GM12878 (cell line): ENCODE measurements around the gene PTMA. TPM values are rescaled to one million over a fixed set of nuclear protein-coding genes. Genes with fewer than 3 reads are reported as not detected.

Source experiments
- ATAC-seq: fragments of 200-7000 bp; cut with Tn5 transposase; 3 replicates; pipeline ENCODE4 v1.9.1; 2020; ENCODE audit warnings: mild to moderate bottlenecking, moderate library complexity
- BruUV-seq: library from RNA; stranded (reverse); fragments of 400-500 nt; replicated peaks from 2 replicates; lab custom pipeline; 2021; lab: Mats Ljungman, UMichigan
- CTCF ChIA-PET: fragments of 300-600 bp; sonication (Branson Sonifier 250); formaldehyde crosslinking; extraction: SDS; loops from one replicate; lab custom pipeline; 2021; ENCODE audit warnings: inconsistent platforms; lab: Yijun Ruan, JAX
- POLR2A ChIA-PET: fragments of 350-600 bp; formaldehyde crosslinking; extraction: SDS; loops from one replicate; lab custom pipeline; 2021; ENCODE audit warnings: inconsistent platforms; lab: Charles Lee
- RAD21 ChIA-PET: fragments of 300-600 bp; sonication (Branson Sonifier 250); formaldehyde crosslinking; loops from one replicate; lab custom pipeline; 2023; ENCODE audit warnings: antibody characterized with exemption; ENCODE audit not compliant: unreplicated experiment; lab: Charles Lee
- SMC1A ChIA-PET: fragments of 300-600 bp; sonication (Branson Sonifier 250); formaldehyde crosslinking; loops from one replicate; lab custom pipeline; 2023; ENCODE audit not compliant: unreplicated experiment, uncharacterized antibody; lab: Charles Lee
- DNase-seq: peaks from one replicate; pipeline ENCODE4 v3.0.0-alpha.2; 2011; ENCODE audit warnings: low read depth, low spot score
- FAIRE-seq: peaks from 3 replicates; lab custom pipeline; 2011; peaks lifted over from hg19 to GRCh38; lab: Jason Lieb, UNC
- H2AFZ ChIP-seq: 2 replicates; pipeline ENCODE4 v1.6.0; 2011; ENCODE audit warnings: low read depth, low read length, control low read depth; ENCODE audit not compliant: control insufficient read depth
- H3K27ac ChIP-seq: 2 replicates; pipeline ENCODE4 v1.5.1; 2011; ENCODE audit warnings: control low read depth; ENCODE audit not compliant: control insufficient read depth, insufficient read depth
- H3K27me3 ChIP-seq, 2 experiments: replicated peaks in 1 of 2; 2 replicates each; pipeline versions ENCODE4 v1.6.0 to v1.6.1; 2011; ENCODE audit warnings: low read length in 1 of 2; ENCODE audit not compliant: control insufficient read depth in 2 of 2, insufficient read depth in 2 of 2
- H3K36me3 ChIP-seq, 2 experiments: 2 replicates each; pipeline ENCODE4 v1.5.1; 2011; ENCODE audit warnings: low read length in 1 of 2; ENCODE audit not compliant: control insufficient read depth in 2 of 2, insufficient read depth in 2 of 2
- H3K4me1 ChIP-seq: 2 replicates; pipeline ENCODE4 v1.6.1; 2011; ENCODE audit warnings: mild to moderate bottlenecking, low read length, moderate library complexity, mixed read lengths; ENCODE audit not compliant: control insufficient read depth, insufficient read depth
- H3K4me2 ChIP-seq: 2 replicates; pipeline ENCODE4 v1.6.0; 2011; ENCODE audit warnings: control low read depth; ENCODE audit not compliant: control insufficient read depth, insufficient read depth
- H3K4me3 ChIP-seq: fragments of 200-600 bp; sonication (generic); 2 replicates; pipeline ENCODE4 v1.5.1; 2016
- H3K79me2 ChIP-seq: 2 replicates; pipeline ENCODE4 v1.6.0; 2011; ENCODE audit warnings: low read length; ENCODE audit not compliant: control insufficient read depth, insufficient read depth
- H3K9ac ChIP-seq: 2 replicates; pipeline ENCODE4 v1.8.0; 2011; ENCODE audit warnings: low read length, control low read depth, mixed read lengths; ENCODE audit not compliant: control insufficient read depth, insufficient read depth
- H3K9me3 ChIP-seq: replicated peaks from 3 replicates; pipeline ENCODE4 v1.5.1; 2011; ENCODE audit warnings: mild to moderate bottlenecking, low read length; ENCODE audit not compliant: control insufficient read depth, insufficient read depth
- H4K20me1 ChIP-seq: 2 replicates; pipeline ENCODE4 v1.6.0; 2011; ENCODE audit not compliant: control insufficient read depth, insufficient read depth
- ATF7 ChIP-seq: fragments of 450-650 bp; IDR thresholded peaks from 2 replicates; pipeline ENCODE4 v1.6.1; 2016; ENCODE audit warnings: low read depth, mild to moderate bottlenecking
- BACH1 ChIP-seq: fragments of 450-650 bp; IDR thresholded peaks from 2 replicates; pipeline ENCODE4 v1.6.1; 2017; ENCODE audit warnings: mild to moderate bottlenecking, borderline replicate concordance
- BHLHE40 ChIP-seq, 2 experiments: fragments of 450-650 bp in 1 of 2; IDR thresholded peaks; 2 replicates each; pipeline ENCODE4 v1.6.1; 2011 to 2017; ENCODE audit warnings: low read depth in 2 of 2, borderline replicate concordance in 1 of 2, improper control_type of control experiment in 1 of 2, low read length in 1 of 2, mild to moderate bottlenecking in 1 of 2
- CHD1 ChIP-seq: IDR thresholded peaks from 2 replicates; pipeline ENCODE4 v1.6.1; 2012; ENCODE audit warnings: low read depth, low read length, improper control_type of control experiment
- ESRRA ChIP-seq: IDR thresholded peaks from 2 replicates; pipeline ENCODE4 v1.6.1; 2012; ENCODE audit warnings: mild to moderate bottlenecking, low read length, improper control_type of control experiment
- ETV6 ChIP-seq, 2 experiments: fragments of 450-650 bp in 1 of 2; IDR thresholded peaks in 1 of 2; conservative IDR thresholded peaks in 1 of 2; 2 replicates each; pipeline ENCODE4 v1.6.1; 2014; ENCODE audit warnings: antibody characterized with exemption in 1 of 2, borderline replicate concordance in 1 of 2, low read depth in 1 of 2, mild to moderate bottlenecking in 1 of 2, moderate library complexity in 1 of 2
- IKZF2 ChIP-seq, 2 experiments: fragments of 450-650 bp; IDR thresholded peaks; 2 replicates each; pipeline ENCODE4 v1.6.1; 2017; ENCODE audit warnings: mild to moderate bottlenecking in 2 of 2, moderate library complexity in 2 of 2
- KDM1A ChIP-seq: fragments of 200-600 bp; sonication (generic); IDR thresholded peaks from 2 replicates; pipeline ENCODE4 v1.6.1; 2016; ENCODE audit warnings: borderline replicate concordance
- MEF2B ChIP-seq: fragments of 450-650 bp; IDR thresholded peaks from 2 replicates; pipeline ENCODE4 v1.6.1; 2018; ENCODE audit warnings: mild to moderate bottlenecking, moderate library complexity; ENCODE audit not compliant: partially characterized antibody, poor library complexity, severe bottlenecking
- NFYB ChIP-seq: IDR thresholded peaks from 2 replicates; pipeline ENCODE4 v1.6.1; 2011; ENCODE audit warnings: low read depth, mild to moderate bottlenecking, low read length, improper control_type of control experiment, moderate library complexity; ENCODE audit not compliant: insufficient read depth
- NR2C1 ChIP-seq: fragments of 450-650 bp; IDR thresholded peaks from 2 replicates; pipeline ENCODE4 v1.6.1; 2017; ENCODE audit warnings: antibody characterized with exemption, mild to moderate bottlenecking, moderate library complexity
- PAX5 ChIP-seq: IDR thresholded peaks from 2 replicates; pipeline ENCODE4 v1.6.1; 2011; ENCODE audit warnings: low read depth, low read length, borderline replicate concordance
- POLR2A ChIP-seq: IDR thresholded peaks from 2 replicates; pipeline ENCODE4 v1.6.1; 2011; ENCODE audit warnings: low read depth, mild to moderate bottlenecking, low read length
- POLR2AphosphoS5 ChIP-seq: IDR thresholded peaks from 2 replicates; pipeline ENCODE4 v1.6.1; 2011; ENCODE audit warnings: mild to moderate bottlenecking, low read length, inconsistent platforms
- SMAD5 ChIP-seq: IDR thresholded peaks from 2 replicates; pipeline ENCODE4 v1.6.1; 2016; ENCODE audit warnings: antibody characterized with exemption, low read depth
- SP1 ChIP-seq: IDR thresholded peaks from one replicate; pipeline ENCODE4 v1.6.1; 2011; ENCODE audit warnings: low read depth, low read length
- TARDBP ChIP-seq: IDR thresholded peaks from 2 replicates; pipeline ENCODE4 v1.6.1; 2016; ENCODE audit warnings: borderline replicate concordance
- WRNIP1 ChIP-seq: IDR thresholded peaks from 2 replicates; pipeline ENCODE4 v1.6.1; 2011; ENCODE audit warnings: low read depth, low read length, improper control_type of control experiment, borderline replicate concordance
- ZBTB33 ChIP-seq: fragments of 450-650 bp; IDR thresholded peaks from 2 replicates; pipeline ENCODE4 v1.6.1; 2017; ENCODE audit warnings: mild to moderate bottlenecking
- ZNF384 ChIP-seq: IDR thresholded peaks from 2 replicates; pipeline ENCODE4 v1.6.1; 2012; ENCODE audit warnings: low read depth, mild to moderate bottlenecking, low read length, improper control_type of control experiment, borderline replicate concordance
- WGBS: methylation state at CpG from one replicate; pipeline ENCODE4 v1.1.6; 2016; ENCODE audit warnings: low lambda C conversion rate; ENCODE audit not compliant: insufficient replicate concordance, insufficient coverage; ENCODE audit errors: missing lambda C conversion rate; 5-methylcytosine and 5-hydroxymethylcytosine counted together
- in situ Hi-C: fragments of 300-500 bp; cut with MboI; formaldehyde crosslinking; loops from 9 replicates; pipeline ENCODE4 v1.14.3; 2018; ENCODE audit warnings: mixed read lengths
- intact Hi-C: fragments of 100-400 bp; cut with micrococcal nuclease; formaldehyde crosslinking; loops from one replicate; pipeline ENCODE4 v1.14.2; 2022; ENCODE audit not compliant: unreplicated experiment
- polyA plus RNA-seq, 11 experiments: library from polyadenylated mRNA; depleted of rRNA in 4 of 11; unstranded in 6 of 11; stranded (reverse) in 5 of 11; fragments of >200 nt; fragmentation: Nextera tagmentation in 4 of 11; fragmentation: Illumina TruSeq in 1 of 11; extraction: Ambion mirVana in 4 of 11; extraction: Trizol in 1 of 11; gene quantifications; 1 replicate in 1 of 11; 2 replicates in 10 of 11; pipeline versions ENCODE4 v1.2.1 to v1.2.3, GENCODE V29; 2011 to 2016; ENCODE audit warnings: inconsistent platforms in 2 of 11, missing spikeins in 2 of 11, low read depth in 1 of 11
- total RNA-seq, 4 experiments: library from RNA; depleted of rRNA in 3 of 4; stranded (reverse); fragments of >200 nt in 3 of 4; fragmentation: Illumina TruSeq in 1 of 4; extraction: Trizol in 1 of 4; gene quantifications; 2 replicates each; pipeline versions ENCODE4 v1.2.1 to v1.2.3, GENCODE V29; 2013 to 2021
- TF ChIP-seq, protein P1 (sequence below): fragments of 450-650 bp; IDR thresholded peaks from 2 replicates; pipeline ENCODE4 v1.6.1; 2014; ENCODE audit warnings: mild to moderate bottlenecking

PTMA gene
- total and polyA plus RNA-seq, 10 of the 15 experiments (the other 5 are each of a cell fraction or from before 2014, with no cell fraction given) = 1,144 to 5,018 (median 3,464) TPM

DNA sequence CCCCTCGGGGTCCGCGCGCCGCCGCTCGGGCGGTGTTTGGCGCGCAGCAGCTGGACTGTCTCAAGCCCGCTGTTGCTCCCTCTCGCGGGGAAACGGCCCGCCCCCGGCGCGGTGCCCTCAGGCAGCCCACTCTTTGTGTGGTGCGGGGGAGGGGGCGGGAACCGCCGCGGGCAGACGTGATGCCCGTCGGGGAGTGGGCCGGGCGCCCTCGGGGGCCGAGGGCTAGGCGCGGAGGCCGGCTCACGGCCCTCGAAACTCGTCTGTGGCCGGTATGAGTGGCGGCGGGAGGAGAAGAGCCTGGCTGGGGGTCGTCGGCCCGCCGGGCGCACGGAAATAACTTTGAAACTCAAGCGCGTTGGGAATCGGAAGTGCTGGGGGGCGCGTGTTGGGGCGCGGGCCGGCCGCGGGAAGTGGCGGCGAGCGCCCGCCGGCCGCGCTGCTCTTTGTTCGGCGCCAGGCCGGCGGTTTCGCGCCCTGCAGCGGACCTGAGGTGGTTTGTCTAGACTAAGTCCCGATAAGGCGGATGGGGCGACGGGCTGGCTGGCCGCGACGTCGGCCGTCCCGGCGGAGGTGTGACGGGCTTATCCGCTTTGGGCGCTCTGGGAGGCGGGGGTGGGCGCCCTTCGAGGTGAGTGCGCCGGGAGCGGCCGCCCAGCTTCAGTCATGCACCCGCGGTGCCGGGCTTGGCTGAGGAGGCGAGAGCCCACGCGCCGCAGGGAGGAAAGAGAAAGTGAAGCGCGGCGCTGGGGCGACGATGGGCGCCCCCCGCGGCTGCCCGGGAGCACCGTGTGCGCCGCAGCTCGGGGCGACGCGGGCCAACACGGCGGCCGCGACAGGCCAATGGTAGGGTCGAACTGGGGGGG is 679 bp downstream of the PTMA start (continued):
- TF ChIP-seq ATF7 (no peak), BHLHE40 (IDR thresholded peaks at IDR 0.05; ENCODE audit: borderline replicate concordance in 1 of 2, low read depth in 2 of 2, low read length in 1 of 2) (peak in 1 of 2 experiments; percentile 47; a peak in 2 of 4 replicates), ZNF384 (no peak), IKZF2 (IDR thresholded peaks at IDR 0.05) (no peak), SMAD5 (no peak)

GRCh38 chr2:231709636-231709980 is 1.3 kb downstream of the PTMA start:
- intact Hi-C loops (no loop called here), in situ Hi-C loops (no loop called here)
- peaks cover 24% of the 10 kb centered on the region for H3K4me1 ChIP-seq
- H2AFZ ChIP-seq = no peak overlapping the region
- no TSS peak for BruUV-seq
- peaks cover 8 to 21% of the 10 kb centered on the region in 2 experiments for H3K36me3 ChIP-seq
- peak overlapping the region; percentile 91 for H3K27ac ChIP-seq
- no peaks in the 10 kb centered on the region for H3K9me3 ChIP-seq
- peaks cover 15% of the 10 kb centered on the region for H4K20me1 ChIP-seq
- no peaks in the 10 kb centered on the region for H3K27me3 ChIP-seq
- ChIA-PET RAD21 (interaction anchor here (1.7 to 5.2 kb wide), 3 partner anchors 34 to 97 kb away, joined by 11 to 38 read pairs (median 23); no protein-coding TSS in a partner anchor), CTCF (interaction anchor here (0.6 to 10.5 kb wide), 5 partner anchors 15 to 97 kb away, joined by 3 to 164 read pairs (median 3); no protein-coding TSS in a partner anchor), SMC1A (interaction anchor here (1.5 to 16.5 kb wide), 2 partner anchors 34 to 97 kb away, joined by 3 to 343 read pairs; no protein-coding TSS in a partner anchor), POLR2A (interaction anchor here (0.6 to 4.4 kb wide), 8 partner anchors 11 to 101 kb away, joined by 3 to 78 read pairs (median 4); no protein-coding TSS in a partner anchor)
- peaks cover 71% of the 10 kb centered on the region for H3K79me2 ChIP-seq
- H3K9ac ChIP-seq = peak overlapping the region; percentile 99
- no peak for FAIRE-seq
- peak overlapping the region; percentile 86 for H3K4me3 ChIP-seq
- no peak for DNase-seq
- H3K4me2 ChIP-seq = peak overlapping the region; percentile 79
- ATAC-seq = no peak
- 1% methylated on average over 33 of the region's 33 CpGs for WGBS
- TF ChIP-seq, protein P1, sequence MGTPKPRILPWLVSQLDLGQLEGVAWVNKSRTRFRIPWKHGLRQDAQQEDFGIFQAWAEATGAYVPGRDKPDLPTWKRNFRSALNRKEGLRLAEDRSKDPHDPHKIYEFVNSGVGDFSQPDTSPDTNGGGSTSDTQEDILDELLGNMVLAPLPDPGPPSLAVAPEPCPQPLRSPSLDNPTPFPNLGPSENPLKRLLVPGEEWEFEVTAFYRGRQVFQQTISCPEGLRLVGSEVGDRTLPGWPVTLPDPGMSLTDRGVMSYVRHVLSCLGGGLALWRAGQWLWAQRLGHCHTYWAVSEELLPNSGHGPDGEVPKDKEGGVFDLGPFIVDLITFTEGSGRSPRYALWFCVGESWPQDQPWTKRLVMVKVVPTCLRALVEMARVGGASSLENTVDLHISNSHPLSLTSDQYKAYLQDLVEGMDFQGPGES = no peak
- TF ChIP-seq SP1 (no peak), ETV6 (conservative IDR thresholded peaks at IDR 0.05 in 1 of 2, IDR thresholded peaks at IDR 0.05 in 1 of 2; ENCODE audit: borderline replicate concordance in 1 of 2, low read depth in 1 of 2) (no peak), ESRRA (0 out of 2 replicates have a peak, but pooled peaks have one; percentile 5), POLR2A (no peak), MEF2B (no peak), BACH1 (no peak; the same call in 1 of the 2 replicates), KDM1A (no peak), CHD1 (peak; percentile 82), NFYB (no peak), PAX5 (no peak), TARDBP (no peak), ZBTB33 (no peak), WRNIP1 (no peak), NR2C1 (no peak), POLR2AphosphoS5 (no peak; the same call in 1 of the 2 replicates)
